ENCODE results near the gene DARS1.

DARS1 gene

DNA sequence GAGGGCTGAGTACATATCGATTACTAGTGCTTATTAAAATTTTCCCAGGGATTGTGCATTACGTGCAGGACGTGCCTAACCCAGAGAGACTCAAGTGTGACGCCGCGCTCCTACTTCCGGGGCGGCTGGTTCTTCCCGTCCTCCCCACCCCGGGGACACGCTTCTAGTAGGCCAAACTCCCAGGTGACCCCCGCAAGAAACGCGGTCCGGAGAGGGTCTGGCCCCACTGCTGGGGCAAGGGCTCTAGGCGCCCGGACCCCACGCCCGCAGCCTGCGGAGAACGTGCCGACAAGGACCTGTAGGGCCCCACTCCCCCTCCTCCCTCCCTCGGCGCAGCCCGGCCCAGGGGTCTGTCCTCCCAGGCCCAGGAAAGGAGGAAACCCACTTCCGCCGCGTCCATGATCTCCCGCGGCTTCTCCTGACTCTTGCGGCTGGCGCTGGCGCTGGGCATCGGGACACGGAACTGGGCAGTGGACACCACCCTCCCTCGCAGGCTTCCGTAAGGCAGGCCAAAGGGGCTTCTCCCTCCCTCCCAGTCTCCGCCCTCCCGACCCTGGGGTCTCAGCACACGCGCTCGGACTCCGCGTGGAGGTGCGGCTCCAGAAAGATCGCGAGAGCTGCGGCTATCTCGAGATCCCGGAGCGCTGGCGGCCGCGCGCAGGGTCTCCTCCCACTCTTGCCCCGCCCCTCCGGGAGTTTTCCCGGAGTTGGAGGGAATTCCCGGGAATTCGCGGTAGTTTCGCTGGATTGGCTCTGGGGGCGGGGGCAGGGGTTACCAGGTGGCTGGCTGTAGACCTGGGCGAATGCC is at the start of gene DARS1:
TSS of gene DARS1 (minus strand) at position 609 of the 808 bp plus-strand sequence. CDS start at position 451, 158 bp downstream.
- peak; percentile 90 for DNase-seq (ENCODE audit: low spot score)

DNA sequence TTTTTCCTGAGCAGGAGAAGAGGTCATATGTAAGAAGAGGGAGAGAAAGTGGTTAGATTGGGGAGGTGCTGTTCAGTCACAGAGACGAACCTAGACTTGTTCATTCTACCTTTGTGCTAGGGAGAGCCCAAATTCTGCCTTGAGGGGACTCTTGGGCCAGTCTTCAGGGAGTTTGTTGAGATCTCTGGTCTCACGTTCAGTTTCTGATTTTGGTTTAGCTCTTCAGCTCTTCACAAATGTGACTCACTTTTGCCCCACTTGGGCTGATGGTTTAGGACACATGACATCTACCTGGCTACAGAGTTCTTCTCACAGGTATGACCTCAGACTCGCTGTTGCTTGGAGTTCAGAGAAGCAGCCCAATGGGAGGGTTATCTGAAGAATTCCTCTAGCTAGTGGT is 49.2 kb upstream of the DARS1 start:
- no peak for DNase-seq (ENCODE audit: low spot score)

DNA sequence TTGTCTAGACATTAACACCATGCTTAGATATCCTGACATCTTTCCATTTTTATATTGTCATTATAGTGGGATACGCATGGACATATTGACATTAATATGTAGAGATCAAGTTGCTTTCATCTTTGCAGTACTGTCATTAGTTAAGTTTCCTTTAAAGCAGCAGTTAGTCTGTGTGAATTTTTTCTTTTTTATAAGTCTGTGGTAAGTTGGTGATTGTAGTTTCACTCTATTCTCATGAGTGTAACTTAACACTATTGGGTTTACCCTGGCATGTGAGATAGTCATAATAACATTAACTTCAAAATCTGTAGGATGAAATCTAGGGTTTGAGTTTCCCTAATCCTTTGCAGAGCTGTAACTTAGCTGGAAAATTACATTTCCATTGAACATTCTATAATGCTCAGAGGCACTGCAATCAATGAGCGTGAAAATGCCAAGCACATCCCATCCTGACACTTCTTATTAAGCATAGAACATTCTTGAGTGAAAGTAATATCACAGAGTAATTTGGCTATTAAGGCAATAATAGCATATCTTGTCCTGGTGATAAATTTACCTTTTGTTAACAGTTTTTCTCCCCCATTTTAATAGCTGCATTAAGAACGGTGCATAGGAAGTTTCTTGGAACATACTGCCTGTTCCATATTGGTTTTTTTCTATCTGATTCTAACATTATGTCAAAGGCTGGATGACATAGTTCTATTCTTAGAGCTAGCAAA is 47.5 kb upstream of the DARS1 start:
- DNase-seq (ENCODE audit: low spot score) = no peak

DNA sequence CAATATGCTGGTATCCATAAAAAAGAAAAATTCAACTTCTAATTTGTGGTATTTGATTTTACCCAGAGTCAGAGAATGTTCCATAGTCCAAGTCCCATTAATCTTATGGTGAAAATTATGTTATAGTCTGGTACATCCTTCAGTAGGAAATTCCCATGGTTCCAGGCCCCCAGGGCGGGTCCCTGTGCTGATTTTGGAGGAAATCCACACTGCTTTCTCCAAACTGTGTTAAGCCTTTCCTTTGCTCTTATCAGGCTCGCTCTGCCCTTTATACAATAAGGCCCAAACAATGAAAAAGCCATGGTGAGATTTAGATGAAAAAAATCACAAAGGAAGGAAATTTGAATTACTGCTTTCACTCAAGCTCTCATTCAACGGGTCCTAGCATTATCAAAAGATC is 46.8 kb upstream of the DARS1 start:
- DNase-seq (ENCODE audit: low spot score) = no peak

DNA sequence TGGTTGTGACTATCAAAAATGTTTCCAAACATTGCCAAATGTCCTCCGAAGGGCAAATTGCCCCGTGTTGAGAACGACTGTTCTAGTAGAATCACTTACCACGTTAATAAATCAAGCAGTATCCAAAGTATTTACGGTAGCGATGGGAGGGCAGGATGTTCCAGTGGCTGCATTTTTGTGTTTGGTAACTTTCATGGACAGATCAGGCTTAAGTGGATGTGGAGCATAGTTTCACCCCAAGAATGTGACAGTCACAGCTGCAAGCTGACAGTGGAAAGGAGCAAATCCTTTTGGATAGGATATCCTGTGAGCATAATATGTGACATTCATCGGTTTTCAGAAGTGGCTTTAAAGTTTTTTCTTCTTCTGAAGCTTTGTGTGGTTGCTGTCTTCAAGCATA is 46.3 kb upstream of the DARS1 start:
- no peak for DNase-seq (ENCODE audit: low spot score)

GRCh38 chr2:136030406-136030805 is 45.0 kb upstream of the DARS1 start:
- no peak for DNase-seq (ENCODE audit: low spot score)

- no peak for DNase-seq (ENCODE audit: low spot score)
Observed at GRCh38 chr2:136029149-136029548, 43.7 kb upstream of the DARS1 start.

DNA sequence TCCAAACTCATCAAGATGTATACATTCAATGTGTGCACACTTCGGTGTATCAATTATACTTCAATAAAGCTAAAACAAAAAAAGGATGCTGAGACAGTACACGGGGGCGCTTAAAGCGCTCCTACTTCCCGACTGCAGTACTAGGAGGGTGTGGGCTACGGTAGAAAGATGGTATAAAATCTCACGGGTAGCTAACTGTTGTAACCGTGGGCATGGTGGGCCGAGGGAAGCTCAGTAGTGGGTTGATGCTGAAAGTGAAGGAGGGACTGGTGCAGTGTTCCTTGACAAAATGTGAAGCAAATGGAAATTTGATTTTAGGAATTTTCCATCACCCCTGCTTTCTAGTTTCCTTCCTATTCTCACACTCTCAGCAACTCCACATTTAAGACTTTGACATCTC is 42.6 kb upstream of the DARS1 start:
- no peak for DNase-seq (ENCODE audit: low spot score)

GRCh38 chr2:136027112-136027511 is 41.7 kb upstream of the DARS1 start:
- no peak for DNase-seq (ENCODE audit: low spot score)

- peak; percentile 86 for DNase-seq (ENCODE audit: low spot score)
Observed at GRCh38 chr2:136025057-136025973, 39.9 kb upstream of the DARS1 start.

DNA sequence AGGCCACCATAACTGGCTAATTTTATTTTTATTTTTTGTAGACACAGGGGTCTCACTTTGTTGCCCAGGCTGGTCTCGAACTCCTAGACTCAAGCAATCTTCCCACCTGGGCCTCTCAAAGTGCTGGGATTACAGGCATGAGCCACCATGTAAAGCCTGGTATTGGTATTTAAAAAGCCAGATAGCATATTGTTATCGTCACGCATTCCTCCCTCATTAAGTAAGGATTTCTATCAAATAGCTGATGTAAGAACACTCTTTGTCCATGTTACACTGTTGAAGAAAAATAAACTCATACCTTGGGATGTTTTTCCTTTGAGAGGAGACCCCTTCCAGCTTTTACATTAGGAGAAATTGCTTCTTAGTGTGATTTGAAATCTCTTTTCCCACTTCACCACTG is 39.2 kb upstream of the DARS1 start:
- no peak for DNase-seq (ENCODE audit: low spot score)

- no peak for DNase-seq (ENCODE audit: low spot score)
Observed at GRCh38 chr2:136024185-136024584, 38.8 kb upstream of the DARS1 start.

- no peak for DNase-seq (ENCODE audit: low spot score)
Observed at GRCh38 chr2:136023416-136023815, 38.0 kb upstream of the DARS1 start.

- DNase-seq (ENCODE audit: low spot score) = no peak
Observed at GRCh38 chr2:136022396-136023146, 37.1 kb upstream of the DARS1 start.

DNA sequence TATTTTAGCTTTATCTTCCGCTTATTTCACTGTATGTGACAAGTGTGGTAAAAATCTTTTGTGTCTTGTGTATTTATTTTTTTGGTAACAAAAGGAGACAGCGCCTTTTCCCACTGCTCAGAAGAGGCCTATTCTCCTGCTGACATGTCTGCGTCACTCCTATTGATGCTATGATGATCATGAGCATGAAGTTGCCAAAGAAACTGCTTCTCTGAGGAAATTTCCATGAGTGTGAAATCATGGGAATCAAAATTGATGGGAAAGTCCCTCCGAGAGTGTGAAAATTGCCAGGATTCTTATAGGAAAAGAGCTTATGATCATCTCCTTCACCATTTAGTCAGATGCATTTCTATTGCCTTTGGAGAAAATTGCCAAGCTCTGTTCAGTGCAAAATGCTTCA is 36.5 kb upstream of the DARS1 start:
- DNase-seq (ENCODE audit: low spot score) = no peak

DNA sequence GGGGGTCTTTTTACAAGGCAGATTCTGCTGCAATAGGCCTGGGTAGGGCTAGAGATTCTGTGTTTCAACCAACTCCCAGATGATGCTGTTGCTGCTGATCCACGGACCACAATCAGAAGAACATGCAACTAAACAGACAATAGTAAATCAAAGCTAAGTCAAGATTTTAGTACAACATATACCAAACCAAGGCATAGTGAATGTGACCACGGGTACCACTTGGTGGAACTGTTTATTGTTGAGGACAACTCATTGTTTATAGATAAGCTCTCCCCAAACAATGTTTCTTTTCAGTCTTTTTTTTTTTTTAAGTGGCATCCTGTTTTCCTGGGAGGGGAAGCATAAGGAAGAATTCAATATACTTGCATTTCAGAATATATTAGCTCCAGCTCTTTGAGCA is 36.0 kb upstream of the DARS1 start:
- DNase-seq (ENCODE audit: low spot score) = no peak

DNA sequence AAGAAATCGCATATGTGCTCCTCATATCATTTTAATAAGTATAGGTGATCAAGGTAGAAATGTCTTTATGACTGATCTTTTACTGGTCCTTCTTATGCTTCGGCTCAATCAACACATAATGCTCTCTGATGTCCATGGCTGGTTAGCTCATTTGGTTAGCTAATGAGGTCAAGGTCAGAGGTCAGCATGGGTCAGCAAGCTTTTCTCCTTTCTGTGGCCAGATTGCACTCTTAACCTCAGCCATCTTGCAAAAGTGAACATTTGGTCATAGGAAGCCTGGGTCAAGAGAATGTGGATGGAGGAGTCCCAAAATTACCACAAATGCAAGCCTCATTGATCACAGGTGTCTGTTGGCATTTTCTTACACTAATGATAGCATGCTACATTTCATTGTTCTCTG is 35.4 kb upstream of the DARS1 start:
- no peak for DNase-seq (ENCODE audit: low spot score)

GRCh38 chr2:136019825-136020224 is 34.4 kb upstream of the DARS1 start:
- no peak for DNase-seq (ENCODE audit: low spot score)

DNA sequence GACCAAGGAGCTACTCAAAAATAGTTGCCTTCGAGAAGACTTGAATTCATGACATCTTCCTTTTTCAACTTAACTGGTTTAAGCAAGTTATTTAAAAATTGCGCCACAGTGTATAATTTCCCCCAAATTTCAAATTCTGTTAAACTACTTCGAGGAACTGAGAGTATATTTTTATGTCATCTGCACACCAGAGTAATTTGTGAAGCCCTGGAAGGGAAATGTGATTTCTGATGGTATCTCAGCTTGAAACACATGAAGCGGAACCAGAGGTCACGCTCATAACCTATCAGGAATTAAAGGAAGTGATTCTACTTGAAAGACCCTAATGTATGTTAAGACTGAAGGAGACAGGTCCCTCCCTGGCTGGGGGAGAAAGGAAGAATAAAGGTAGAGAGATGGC is 33.9 kb upstream of the DARS1 start:
- no peak for DNase-seq (ENCODE audit: low spot score)

DNA sequence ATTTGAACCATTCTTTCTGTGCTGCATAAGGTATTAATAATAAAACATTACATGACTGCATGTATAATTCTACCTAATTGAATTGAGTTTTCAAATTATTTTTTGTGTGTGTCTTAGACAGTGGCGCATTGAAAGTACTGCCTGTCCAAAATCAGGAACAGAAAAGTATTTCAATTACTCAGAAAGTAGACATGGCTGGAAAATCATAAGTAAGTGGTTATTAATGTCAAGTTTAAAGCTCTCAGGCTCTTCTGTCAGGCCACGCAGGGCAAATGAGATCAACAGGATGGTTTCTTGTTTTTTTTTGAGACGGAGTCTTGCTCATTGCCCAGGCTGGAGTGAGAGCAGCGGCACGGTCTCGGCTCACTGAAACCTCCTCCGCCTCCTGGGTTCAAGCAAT is 32.4 kb upstream of the DARS1 start:
- DNase-seq (ENCODE audit: low spot score) = no peak

DNA sequence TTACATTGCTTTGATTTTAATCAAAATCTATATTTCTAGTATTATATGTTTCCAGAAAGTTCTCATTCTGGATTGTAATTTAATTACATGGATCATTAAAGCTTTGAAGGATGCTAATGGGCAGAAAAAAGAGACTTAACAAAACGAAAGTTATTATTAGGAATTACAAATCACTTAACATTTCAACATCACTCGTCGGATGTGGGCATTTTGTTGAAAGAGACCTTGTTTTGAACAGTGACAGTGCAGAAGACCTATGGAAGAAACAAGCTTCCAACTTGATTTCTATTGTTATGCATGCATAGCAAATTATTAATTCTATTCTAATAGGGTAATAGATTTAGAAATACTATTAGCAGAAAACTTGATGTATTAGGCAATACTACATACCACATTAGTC is 31.4 kb upstream of the DARS1 start:
- DNase-seq (ENCODE audit: low spot score) = no peak

- DNase-seq (ENCODE audit: low spot score) = no peak
Observed at GRCh38 chr2:136016427-136016826, 31.0 kb upstream of the DARS1 start.

Measured in SW480 (cell line).